HCT116 (cell line): ENCODE results near the gene PDSS2. TPM values are rescaled to one million over a fixed set of nuclear protein-coding genes. Genes with fewer than 3 reads are reported as not detected.

Source experiments
- ATAC-seq: fragments of 200-7000 bp; cut with Tn5 transposase; 2 replicates; pipeline ENCODE4 v1.9.1; 2020; ENCODE audit warnings: mild to moderate bottlenecking, moderate library complexity
- BruUV-seq: library from RNA; stranded (reverse); fragments of 400-500 nt; replicated peaks from 2 replicates; lab custom pipeline; 2021; lab: Mats Ljungman, UMichigan
- CTCF ChIA-PET: fragments of 300-600 bp; sonication (Branson Sonifier 250); formaldehyde crosslinking; loops from one replicate; lab custom pipeline; 2021; ENCODE audit warnings: antibody characterized with exemption; lab: Charles Lee
- POLR2A ChIA-PET: fragments of 300-600, 350-600 bp; sonication (Branson Sonifier 250); formaldehyde crosslinking; loops from one replicate; lab custom pipeline; 2021; ENCODE audit warnings: antibody characterized with exemption; lab: Charles Lee
- RAD21 ChIA-PET, 2 experiments: fragments of 300-600 bp; sonication (Branson Sonifier 250); formaldehyde crosslinking; loops; one replicate each; lab custom pipeline; 2023; ENCODE audit warnings: low total read pairs in 2 of 2; ENCODE audit not compliant: uncharacterized antibody in 2 of 2, unreplicated experiment in 2 of 2, low non-redundant PET in 1 of 2; lab: Charles Lee
- DNase-seq: peaks from one replicate; pipeline ENCODE4 v3.0.0-alpha.2; 2010; ENCODE audit warnings: low read depth, low spot score
- H2AFZ ChIP-seq: fragments of 200-600 bp; shearing (Covaris generic), sonication (generic); 2 replicates; pipeline ENCODE4 v1.6.1; 2017; ENCODE audit warnings: low read depth, mixed run types, mixed read lengths, antibody characterized with exemption, low read length; ENCODE audit not compliant: poor library complexity, severe bottlenecking
- H3K27ac ChIP-seq: 2 replicates; pipeline ENCODE4 v1.5.1; 2012; ENCODE audit warnings: low read depth, low read length
- H3K27me3 ChIP-seq: fragments of 200-600 bp; sonication (generic); 2 replicates; pipeline ENCODE4 v1.6.1; 2016; ENCODE audit warnings: mixed run types, low read length, mixed read lengths; ENCODE audit not compliant: insufficient read depth
- H3K36me3 ChIP-seq, 2 experiments: fragments of 200-500 bp in 1 of 2; fragments of 200-600 bp in 1 of 2; sonication (Bioruptor generic) in 1 of 2; sonication (generic) in 1 of 2; 2 replicates each; pipeline versions ENCODE4 v1.5.1 to v1.6.1; 2014 to 2016; ENCODE audit warnings: low read length in 2 of 2, inconsistent platforms in 1 of 2, mixed read lengths in 1 of 2, mixed run types in 1 of 2; ENCODE audit not compliant: insufficient read depth in 2 of 2, control insufficient read depth in 1 of 2
- H3K4me1 ChIP-seq, 2 experiments: fragments of 200-600 bp in 1 of 2; sonication (generic) in 1 of 2; 2 replicates each; pipeline versions ENCODE4 v1.5.1 to v1.6.1; 2012 to 2017; ENCODE audit warnings: low read length in 2 of 2, inconsistent platforms in 1 of 2, mild to moderate bottlenecking in 1 of 2, mixed read lengths in 1 of 2, mixed run types in 1 of 2, moderate library complexity in 1 of 2; ENCODE audit not compliant: insufficient read depth in 2 of 2, control insufficient read depth in 1 of 2
- H3K4me2 ChIP-seq: fragments of 200-600 bp; sonication (generic); 2 replicates; pipeline ENCODE4 v1.6.1; 2017; ENCODE audit warnings: mixed run types, low read length, mixed read lengths
- H3K4me3 ChIP-seq, 2 experiments: fragments of 200-600 bp in 1 of 2; sonication (generic) in 1 of 2; replicated peaks in 1 of 2; 2 replicates each; pipeline ENCODE4 v1.5.1; 2011 to 2016; ENCODE audit warnings: low read length in 2 of 2, control low read depth in 1 of 2, low read depth in 1 of 2, mild to moderate bottlenecking in 1 of 2, mixed read lengths in 1 of 2, mixed run types in 1 of 2
- H3K79me2 ChIP-seq: fragments of 200-600 bp; sonication (generic); 2 replicates; pipeline ENCODE4 v1.6.1; 2017; ENCODE audit warnings: mild to moderate bottlenecking, mixed run types, low read length, moderate library complexity, mixed read lengths; ENCODE audit not compliant: insufficient read depth
- H3K9ac ChIP-seq: fragments of 200-600 bp; sonication (generic); 2 replicates; pipeline ENCODE4 v1.6.1; 2016; ENCODE audit warnings: low read length, mixed read lengths
- H3K9me2 ChIP-seq: fragments of 200-600 bp; sonication (generic), shearing (Covaris generic); 2 replicates; pipeline ENCODE4 v1.6.1; 2017; ENCODE audit warnings: mixed run types, mild to moderate bottlenecking, moderate library complexity; ENCODE audit not compliant: insufficient read depth
- H3K9me3 ChIP-seq, 2 experiments: fragments of 200-500 bp in 1 of 2; fragments of 200-600 bp in 1 of 2; sonication (Bioruptor generic) in 1 of 2; sonication (generic) in 1 of 2; 2 replicates each; pipeline ENCODE4 v1.6.1; 2014 to 2017; ENCODE audit warnings: low read length in 2 of 2, mixed read lengths in 2 of 2, inconsistent platforms in 1 of 2, low read depth in 1 of 2, mild to moderate bottlenecking in 1 of 2, mixed run types in 1 of 2, moderate library complexity in 1 of 2; ENCODE audit not compliant: control insufficient read depth in 1 of 2, insufficient read depth in 1 of 2
- H4K20me1 ChIP-seq: fragments of 200-600 bp; sonication (generic), shearing (Covaris generic); 2 replicates; pipeline ENCODE4 v1.6.1; 2017; ENCODE audit warnings: mixed run types, mild to moderate bottlenecking, moderate library complexity; ENCODE audit not compliant: insufficient read depth
- CBX3 ChIP-seq: IDR thresholded peaks from 2 replicates; pipeline ENCODE4 v1.6.1; 2012; ENCODE audit warnings: low read depth
- CTCF ChIP-seq, 3 experiments: fragments of 200-600 bp in 1 of 3; sonication (generic) in 1 of 3; IDR thresholded peaks in 2 of 3; conservative IDR thresholded peaks in 1 of 3; 2 replicates each; pipeline ENCODE4 v1.5.1; 2012 to 2017; ENCODE audit warnings: low read depth in 2 of 3, low read length in 2 of 3, antibody characterized with exemption in 1 of 3, borderline replicate concordance in 1 of 3, control low read depth in 1 of 3, mild to moderate bottlenecking in 1 of 3, mixed read lengths in 1 of 3, mixed run types in 1 of 3, moderate library complexity in 1 of 3; ENCODE audit not compliant: insufficient read depth in 1 of 3
- ELF1 ChIP-seq: IDR thresholded peaks from 2 replicates; pipeline ENCODE4 v1.6.1; 2012; ENCODE audit warnings: low read depth, borderline replicate concordance
- FOSL1 ChIP-seq: IDR thresholded peaks from 2 replicates; pipeline ENCODE4 v1.6.1; 2012; ENCODE audit warnings: low read depth
- MAX ChIP-seq: IDR thresholded peaks from 2 replicates; pipeline ENCODE4 v1.6.1; 2012
- POLR2A ChIP-seq: IDR thresholded peaks from 2 replicates; pipeline ENCODE4 v1.7.0; 2011; ENCODE audit warnings: borderline replicate concordance; ENCODE audit not compliant: insufficient read depth, insufficient read length; ENCODE audit errors: extremely low read depth
- POLR2AphosphoS5 ChIP-seq: IDR thresholded peaks from 2 replicates; pipeline ENCODE4 v1.6.1; 2011; ENCODE audit warnings: mild to moderate bottlenecking, low read depth, low read length, moderate library complexity
- REST ChIP-seq: IDR thresholded peaks from 2 replicates; pipeline ENCODE4 v1.6.1; 2012; ENCODE audit warnings: low read depth
- SP1 ChIP-seq: IDR thresholded peaks from 2 replicates; pipeline ENCODE4 v1.6.1; 2012; ENCODE audit warnings: low read depth
- SRF ChIP-seq: IDR thresholded peaks from 2 replicates; pipeline ENCODE4 v1.6.1; 2012; ENCODE audit warnings: low read depth
- YY1 ChIP-seq: IDR thresholded peaks from 2 replicates; pipeline ENCODE4 v1.6.1; 2011; ENCODE audit warnings: low read length, low read depth, moderate library complexity, mild to moderate bottlenecking; ENCODE audit not compliant: insufficient replicate concordance; ENCODE audit errors: extremely low read depth
- ZBTB33 ChIP-seq: IDR thresholded peaks from 2 replicates; pipeline ENCODE4 v1.6.1; 2011; ENCODE audit warnings: mild to moderate bottlenecking, low read length, moderate library complexity; ENCODE audit not compliant: insufficient replicate concordance; ENCODE audit errors: extremely low read depth
- ZFX ChIP-seq: fragments of 450-650 bp; IDR thresholded peaks from 2 replicates; pipeline ENCODE4 v1.6.1; 2017
- intact Hi-C: fragments of 100-400 bp; cut with micrococcal nuclease; formaldehyde crosslinking; loops from 2 replicates; pipeline ENCODE4 v1.10.0; 2022
- total RNA-seq: library from RNA; stranded (reverse); gene quantifications from one replicate; pipeline ENCODE4 v1.2.1, GENCODE V29; 2021; ENCODE audit not compliant: unreplicated experiment

Gene PDSS2
- total RNA-seq, 1 experiment from 2014 or later = 12.2 TPM

- H3K4me1 ChIP-seq = no peaks in the 10 kb centered on the region
- H3K27ac ChIP-seq = no peak overlapping the region
- no peaks in the 10 kb centered on the region for H3K9me2 ChIP-seq
- no peak overlapping the region for H3K4me3 ChIP-seq
- no peak for DNase-seq
- H3K36me3 ChIP-seq = no peaks in the 10 kb centered on the region
- TF ChIP-seq CBX3 (no peak), CTCF (IDR thresholded peaks at IDR 0.05 in 2 of 3, conservative IDR thresholded peaks at IDR 0.05 in 1 of 3; ENCODE audit: borderline replicate concordance in 1 of 3, insufficient read depth in 1 of 3, low read depth in 2 of 3, low read length in 2 of 3) (no peak), POLR2A (no peak), SRF (no peak), ZBTB33 (no peak), FOSL1 (no peak), ZFX (no peak), POLR2AphosphoS5 (no peak), REST (no peak), ELF1 (no peak), MAX (no peak), YY1 (no peak), SP1 (no peak)
- H2AFZ ChIP-seq = no peak overlapping the region
- 0 out of 2 replicates have a peak, but pooled peaks cover 4% of the 10 kb centered on the region for H3K79me2 ChIP-seq
- ChIA-PET RAD21 (no interaction called here), POLR2A (no interaction called here), CTCF (no interaction called here)
- no peaks in the 10 kb centered on the region; the same call in 1 of the 2 replicates for H4K20me1 ChIP-seq
- H3K4me2 ChIP-seq = no peak overlapping the region
- intact Hi-C loops = no loop called here
- no peak for ATAC-seq
- H3K9me3 ChIP-seq = no peaks in the 10 kb centered on the region
- no peak overlapping the region for H3K9ac ChIP-seq
- no peaks in the 10 kb centered on the region for H3K27me3 ChIP-seq
- no TSS peak for BruUV-seq
Measured at GRCh38 chr6:107409942-107410341, 49.4 kb downstream of the PDSS2 start.
